ENCODE data around the gene FARSA.
"Not testable (repeated sequence)": the region's sequence is repeated elsewhere in the genome, so short reads cannot be mapped to it uniquely, and the experiment has no call there.

The FARSA gene

DNA sequence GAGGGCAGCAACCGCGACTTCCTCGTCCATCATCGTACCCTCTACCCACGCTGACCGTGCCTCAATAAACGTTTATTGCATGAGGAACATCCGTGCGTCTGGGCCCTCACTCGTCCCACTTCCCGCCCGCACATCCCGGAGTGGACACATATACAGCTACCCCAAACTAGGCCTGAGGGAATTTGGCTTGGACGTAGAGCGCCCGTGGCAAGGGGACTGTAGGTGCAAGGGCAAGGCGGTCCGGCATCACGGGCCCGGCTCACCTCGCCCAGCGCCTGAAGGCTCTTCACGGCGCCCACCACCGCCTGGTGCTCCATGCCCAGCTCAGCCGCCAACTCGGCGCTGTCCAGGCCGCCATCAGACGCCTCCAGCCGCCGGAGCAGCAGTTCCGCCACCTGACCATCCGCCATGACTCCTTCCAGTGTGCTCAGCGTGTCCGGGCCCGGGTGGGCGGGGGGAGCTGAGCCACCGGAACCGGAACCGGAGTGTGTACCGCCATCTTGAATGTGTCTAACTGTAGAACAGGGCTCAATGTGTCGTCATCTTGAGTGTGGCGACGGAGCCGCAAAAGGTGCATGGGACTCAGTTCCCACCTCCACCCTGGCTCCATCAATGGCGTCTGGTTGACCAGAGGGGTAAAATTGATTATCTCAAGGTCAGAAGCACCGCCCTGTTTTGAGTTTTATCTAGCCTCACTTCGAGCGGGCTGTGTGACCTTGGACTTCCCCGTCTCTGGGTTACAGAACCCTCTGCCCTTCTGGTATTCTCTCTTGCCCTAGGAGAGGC lies at the start of gene FARSA:
Gene FARSA (minus strand): TSS at position 425 of the 786 bp plus-strand sequence. CDS start 15 bp downstream, at position 410.
- H3K4me1 Mint-ChIP-seq: peaks cover 38% of the 10 kb centered on the region
- H3K36me3 Mint-ChIP-seq: peaks cover 7% of the 10 kb centered on the region
- no peaks in the 10 kb centered on the region for H3K27me3 Mint-ChIP-seq
- peak within 1 kb of the TSS; percentile 95 for H3K27ac Mint-ChIP-seq
- peak within 1 kb of the TSS; percentile 99 for H3K4me3 Mint-ChIP-seq
- no peaks in the 10 kb centered on the region for H3K9me3 Mint-ChIP-seq

- Mint-ChIP-seq H3K27ac (no peak overlapping the region), H3K36me3 (no peaks in the 10 kb centered on the region), H3K9me3 (no peaks in the 10 kb centered on the region), H3K4me1 (no peaks in the 10 kb centered on the region), H3K27me3 (peaks cover under 1% of the 10 kb centered on the region), H3K4me3 (no peak overlapping the region)
Measured at GRCh38 chr19:12983091-12983490, 49.6 kb upstream of the FARSA start.

DNA sequence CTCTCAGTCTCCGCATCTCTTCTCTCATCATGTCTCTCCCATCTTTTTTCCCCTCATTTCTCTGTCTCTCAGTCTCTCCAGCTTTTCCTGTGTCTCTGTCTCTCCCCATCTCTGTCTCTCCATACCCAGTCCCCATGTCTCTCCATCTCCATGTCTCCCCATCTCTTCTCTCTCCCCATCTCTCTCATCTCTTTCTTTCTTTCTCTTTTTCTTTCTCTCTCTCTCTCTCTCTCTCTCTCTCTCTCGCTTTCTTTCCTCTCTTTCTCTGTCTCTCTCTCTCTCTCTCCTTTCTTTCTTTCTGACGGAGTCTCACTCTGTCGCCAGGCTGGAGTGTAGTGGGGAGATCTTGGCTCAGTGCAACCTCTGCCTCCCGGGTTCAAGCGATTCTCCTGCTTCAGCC lies 49.1 kb upstream of the FARSA start:
- no peak overlapping the region for H3K4me3 Mint-ChIP-seq
- H3K27me3 Mint-ChIP-seq: peaks cover 5% of the 10 kb centered on the region
- no peaks in the 10 kb centered on the region for H3K36me3 Mint-ChIP-seq
- peaks cover 3% of the 10 kb centered on the region for H3K4me1 Mint-ChIP-seq
- no peaks in the 10 kb centered on the region for H3K9me3 Mint-ChIP-seq
- no peak overlapping the region for H3K27ac Mint-ChIP-seq

GRCh38 chr19:12979974-12980373 lies 46.5 kb upstream of the FARSA start:
- H3K27ac Mint-ChIP-seq: no peak overlapping the region
- H3K4me3 Mint-ChIP-seq: no peak overlapping the region
- H3K9me3 Mint-ChIP-seq: no peaks in the 10 kb centered on the region
- no peaks in the 10 kb centered on the region for H3K36me3 Mint-ChIP-seq
- peaks cover 7% of the 10 kb centered on the region for H3K27me3 Mint-ChIP-seq
- peaks cover 4% of the 10 kb centered on the region for H3K4me1 Mint-ChIP-seq

GRCh38 chr19:12976109-12976508 lies 42.6 kb upstream of the FARSA start:
- H3K4me1 Mint-ChIP-seq, H3K4me3 Mint-ChIP-seq, H3K27ac Mint-ChIP-seq, H3K27me3 Mint-ChIP-seq, H3K36me3 Mint-ChIP-seq, H3K9me3 Mint-ChIP-seq: not testable (repeated sequence)

DNA sequence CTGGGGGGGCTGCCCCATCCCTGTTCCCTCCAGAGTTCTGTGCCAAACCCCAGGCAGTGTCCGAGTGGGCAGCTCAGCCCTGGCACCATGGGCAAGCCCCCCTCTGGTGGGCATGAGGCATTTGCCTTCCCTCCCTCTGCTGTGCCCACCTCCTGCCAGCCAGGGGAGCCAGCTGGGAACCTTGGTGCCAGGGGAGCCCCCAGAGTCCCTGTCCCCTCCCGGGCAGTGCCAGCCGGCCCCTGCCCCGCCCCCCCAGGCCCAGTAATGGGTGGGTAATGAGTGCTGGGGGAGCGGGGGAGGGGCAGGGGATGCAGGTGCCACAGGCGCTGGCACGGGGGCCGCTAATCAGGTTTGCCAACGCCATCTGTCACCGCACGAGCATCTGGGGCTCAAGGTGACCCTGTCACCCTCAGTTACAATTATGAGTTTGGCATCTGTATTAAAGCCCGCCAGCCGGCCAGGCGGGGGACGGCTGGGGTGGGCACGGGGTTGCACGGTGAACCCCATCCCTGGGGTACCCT lies 41.8 kb upstream of the FARSA start:
- Mint-ChIP-seq H3K27ac (no peak overlapping the region), H3K4me1 (peaks cover 9% of the 10 kb centered on the region), H3K4me3 (no peak overlapping the region), H3K27me3 (peaks cover 7% of the 10 kb centered on the region), H3K9me3 (no peaks in the 10 kb centered on the region), H3K36me3 (no peaks in the 10 kb centered on the region)

DNA sequence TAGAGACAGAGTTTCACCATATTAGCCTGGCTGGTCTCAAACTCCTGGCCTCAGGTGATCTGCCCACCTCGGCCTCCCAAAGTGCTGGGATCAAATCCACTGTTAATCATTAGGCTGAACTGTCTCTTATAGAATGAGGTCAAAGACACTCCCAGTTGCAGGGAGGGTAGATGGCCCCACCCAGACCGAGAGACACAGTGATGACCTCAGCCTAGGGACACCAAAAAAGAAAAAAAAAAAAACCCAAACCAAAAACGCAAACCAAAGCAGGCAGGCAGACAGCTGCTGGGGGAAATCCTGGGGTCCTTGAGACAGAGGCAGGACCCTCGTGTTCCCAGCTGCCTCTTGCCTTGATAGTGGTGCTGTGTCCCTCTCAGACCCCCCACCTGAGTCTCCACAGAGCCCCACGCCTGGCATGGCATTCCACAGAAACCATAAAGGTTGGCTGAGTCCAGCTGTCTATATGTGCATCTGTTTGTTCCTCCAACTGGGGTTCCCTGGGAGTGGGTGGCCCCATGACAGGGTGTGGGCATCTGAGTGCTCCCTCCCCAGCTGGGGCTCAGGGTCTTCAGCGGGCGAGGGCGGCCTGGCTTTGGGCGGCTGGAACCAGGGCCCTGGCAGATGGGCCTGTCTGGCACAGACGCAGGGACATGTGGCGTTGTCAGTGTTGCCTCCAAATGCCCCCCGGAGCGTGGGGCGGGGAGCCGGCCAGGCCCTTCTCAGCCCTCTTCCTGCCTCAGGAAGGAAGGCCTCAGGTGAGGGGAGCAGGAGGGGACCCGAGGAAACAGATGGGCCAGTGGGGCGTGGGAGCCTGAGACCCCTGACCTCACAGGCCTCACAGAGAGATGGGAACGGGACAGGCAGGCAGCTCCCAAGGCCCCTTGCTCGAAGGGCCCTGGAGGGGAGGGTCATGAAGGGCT lies 41.0 kb upstream of the FARSA start:
- no peaks in the 10 kb centered on the region for H3K36me3 Mint-ChIP-seq
- no peak overlapping the region for H3K27ac Mint-ChIP-seq
- H3K4me1 Mint-ChIP-seq: peaks cover 13% of the 10 kb centered on the region
- H3K9me3 Mint-ChIP-seq: no peaks in the 10 kb centered on the region
- H3K4me3 Mint-ChIP-seq: no peak overlapping the region
- peaks cover 7% of the 10 kb centered on the region for H3K27me3 Mint-ChIP-seq

GRCh38 chr19:12973236-12973635 lies 39.7 kb upstream of the FARSA start:
- Mint-ChIP-seq H3K4me3 (no peak overlapping the region), H3K9me3 (no peaks in the 10 kb centered on the region), H3K27ac (peak overlapping the region; percentile 23), H3K36me3 (no peaks in the 10 kb centered on the region), H3K27me3 (peaks cover 7% of the 10 kb centered on the region), H3K4me1 (peaks cover 13% of the 10 kb centered on the region)

GRCh38 chr19:12970070-12970820 lies 36.7 kb upstream of the FARSA start:
- Mint-ChIP-seq H3K4me3 (no peak overlapping the region), H3K27ac (peak overlapping the region; percentile 18), H3K9me3 (no peaks in the 10 kb centered on the region), H3K4me1 (peaks cover 10% of the 10 kb centered on the region), H3K36me3 (no peaks in the 10 kb centered on the region), H3K27me3 (no peaks in the 10 kb centered on the region)

- Mint-ChIP-seq H3K27ac (peak within 1 kb of the TSS; percentile 18), H3K36me3 (no peaks in the 10 kb centered on the region), H3K4me3 (no peak within 1 kb of the TSS), H3K4me1 (peaks cover 14% of the 10 kb centered on the region), H3K9me3 (no peaks in the 10 kb centered on the region), H3K27me3 (no peaks in the 10 kb centered on the region)
Measured at GRCh38 chr19:12969292-12969988, 35.9 kb upstream of the FARSA start, which contains the start of gene DAND5. TSS of gene DAND5 (plus strand) at chr19:12969576. CDS start at chr19:12969661, 85 bp downstream.

DNA sequence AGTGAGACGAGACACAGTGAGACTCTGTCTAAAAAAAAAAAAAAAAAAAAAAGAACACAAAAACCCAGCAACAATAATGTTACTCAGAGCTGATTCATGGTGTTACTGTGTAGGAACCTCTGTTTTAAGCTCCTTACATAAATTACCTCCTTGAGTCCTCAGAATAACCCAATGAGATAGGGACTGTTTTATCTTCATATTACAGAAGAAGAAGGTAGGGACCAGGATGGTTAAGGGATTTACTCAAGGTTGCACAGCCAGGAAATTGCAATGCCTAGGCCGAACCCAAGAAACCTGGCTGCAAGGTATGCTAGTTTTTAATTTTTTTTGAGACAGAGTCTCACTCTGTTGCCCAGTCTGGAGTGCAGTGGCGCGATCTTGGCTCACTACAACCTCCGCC lies 34.4 kb upstream of the FARSA start:
- Mint-ChIP-seq H3K4me1 (peaks cover 14% of the 10 kb centered on the region), H3K27me3 (peaks cover 2% of the 10 kb centered on the region), H3K9me3 (no peaks in the 10 kb centered on the region), H3K36me3 (no peaks in the 10 kb centered on the region), H3K4me3 (no peak overlapping the region), H3K27ac (no peak overlapping the region)

- Mint-ChIP-seq H3K4me3 (no peak overlapping the region), H3K4me1 (peaks cover 14% of the 10 kb centered on the region), H3K27ac (no peak overlapping the region), H3K36me3 (no peaks in the 10 kb centered on the region), H3K9me3 (no peaks in the 10 kb centered on the region), H3K27me3 (peaks cover 2% of the 10 kb centered on the region)
Measured at GRCh38 chr19:12965812-12966135, 32.3 kb upstream of the FARSA start.

DNA sequence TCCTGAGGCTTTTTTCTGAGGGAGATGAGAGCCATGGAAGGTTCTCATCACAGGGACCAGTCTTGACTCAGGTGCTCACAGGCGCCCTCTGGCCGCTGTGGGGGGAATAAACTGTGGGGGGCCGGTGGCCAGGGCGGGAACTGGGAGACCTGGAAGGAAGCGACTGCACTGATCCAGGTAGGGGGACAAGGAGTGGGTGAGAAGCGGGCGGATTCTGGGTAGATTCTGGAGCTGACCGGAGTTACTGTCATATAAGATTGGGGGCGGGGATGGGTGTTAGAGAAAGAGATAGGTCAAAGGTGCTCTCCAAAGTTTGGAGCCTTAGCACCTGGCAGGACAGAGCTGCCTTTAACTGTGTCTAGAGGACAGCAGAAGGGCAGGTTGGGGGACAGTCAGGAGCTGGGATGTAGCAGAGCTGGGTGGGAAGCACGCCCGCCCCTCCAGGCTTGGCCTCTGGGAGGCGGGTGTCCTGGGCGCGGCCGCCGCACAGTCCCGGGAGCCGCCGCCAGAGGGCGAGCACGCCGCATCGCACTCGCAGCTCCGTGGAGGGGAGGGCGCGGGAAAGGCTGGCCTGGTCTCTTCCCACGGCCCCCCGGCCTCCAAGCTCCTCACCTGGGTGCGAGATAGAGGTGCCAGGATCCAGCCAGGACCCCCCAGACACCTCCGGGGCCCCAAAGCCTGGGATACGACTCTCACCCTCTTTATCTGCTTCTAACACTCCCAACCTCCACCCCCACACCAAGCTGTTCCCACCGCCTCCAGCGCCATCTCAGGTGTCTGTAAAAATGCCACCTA lies 31.7 kb upstream of the FARSA start:
- Mint-ChIP-seq H3K27ac (peak overlapping the region; percentile 47), H3K4me3 (peak overlapping the region; percentile 92), H3K9me3 (no peaks in the 10 kb centered on the region), H3K36me3 (no peaks in the 10 kb centered on the region), H3K27me3 (peaks cover 2% of the 10 kb centered on the region), H3K4me1 (peaks cover 8% of the 10 kb centered on the region)

- H3K4me1 Mint-ChIP-seq: peaks cover 17% of the 10 kb centered on the region
- no peak overlapping the region for H3K4me3 Mint-ChIP-seq
- H3K36me3 Mint-ChIP-seq: no peaks in the 10 kb centered on the region
- H3K27ac Mint-ChIP-seq: no peak overlapping the region
- no peaks in the 10 kb centered on the region for H3K9me3 Mint-ChIP-seq
- peaks cover 2% of the 10 kb centered on the region for H3K27me3 Mint-ChIP-seq
Measured at GRCh38 chr19:12959481-12959880, 26.0 kb upstream of the FARSA start.

Data from activated naive CD4-positive, alpha-beta T cell treated with anti-CD3 and anti-CD28 coated beads, Interleukin-2, amount 50 U/mL, for 24 hours (primary cell).